Mammary epithelial cell (primary cell): ENCODE results near the gene TTC33.

ENCODE experiments used
- CTCF ChIP-seq, 2 donors: IDR thresholded peaks in 1 of 2; conservative IDR thresholded peaks in 1 of 2; 2 replicates each; pipeline ENCODE4 v1.5.1; 2011 to 2012; ENCODE audit warnings: inconsistent platforms in 2 of 2, low read length in 2 of 2, mild to moderate bottlenecking in 2 of 2, control low read depth in 1 of 2, low read depth in 1 of 2; ENCODE audit not compliant: insufficient read depth in 1 of 2; ENCODE audit errors: extremely low read depth in 1 of 2
- EZH2 ChIP-seq: IDR thresholded peaks from 2 replicates; pipeline ENCODE4 v1.6.1; 2012; ENCODE audit warnings: low read length, inconsistent platforms, borderline replicate concordance

DNA sequence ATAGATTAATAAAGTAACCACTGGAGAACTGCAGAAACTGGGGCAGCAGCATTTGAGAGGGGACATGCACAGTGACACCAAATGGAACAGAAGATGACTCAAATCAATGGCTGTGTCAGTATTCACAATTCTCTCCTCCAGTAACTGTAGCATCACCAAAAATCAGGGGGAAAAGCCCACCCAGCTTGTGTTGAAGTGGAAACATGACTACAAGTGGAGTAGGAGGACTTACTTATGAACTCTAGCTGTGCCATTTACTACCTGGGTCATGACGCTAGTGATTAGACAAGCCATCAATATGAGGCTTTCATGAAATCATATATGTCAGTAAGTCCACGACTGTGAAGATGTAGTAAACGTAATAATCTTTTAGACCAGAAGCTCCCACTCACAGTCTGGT lies 275.8 kb downstream of the TTC33 start:
- TF ChIP-seq EZH2 = no peak
- TF ChIP-seq CTCF (conservative IDR thresholded peaks at IDR 0.05 in 1 of 2, IDR thresholded peaks at IDR 0.05 in 1 of 2; ENCODE audit: extremely low read depth in 1 of 2, insufficient read depth in 1 of 2, low read depth in 1 of 2, low read length in 2 of 2) = no peak
